BLaER1 treated with 17β-estradiol and CSF1 and Interleukin-3, amounts not matched to agents 10 nM and 100 nM (cell line): ENCODE measurements around the gene CTSO.

Source experiments
- H3K27ac ChIP-seq, 11 experiments: shearing (Covaris generic); formaldehyde crosslinking; 2 replicates each; pipeline ENCODE4 v1.8.1; 2022
- H3K27me3 ChIP-seq, 11 experiments: shearing (Covaris generic); formaldehyde crosslinking; 2 replicates each; pipeline ENCODE4 v1.8.1; 2022
- H3K36me3 ChIP-seq, 11 experiments: shearing (Covaris generic); formaldehyde crosslinking; 2 replicates each; pipeline ENCODE4 v1.8.1; 2022
- H3K4me1 ChIP-seq, 10 experiments: shearing (Covaris generic); formaldehyde crosslinking; 2 replicates each; pipeline ENCODE4 v1.8.1; 2022
- H3K4me2 ChIP-seq, 11 experiments: shearing (Covaris generic); formaldehyde crosslinking; 2 replicates each; pipeline ENCODE4 v1.8.1; 2022
- H3K4me3 ChIP-seq, 10 experiments: shearing (Covaris generic); formaldehyde crosslinking; 2 replicates each; pipeline ENCODE4 v1.8.1; 2022
- H3K9ac ChIP-seq, 11 experiments: shearing (Covaris generic); formaldehyde crosslinking; 2 replicates each; pipeline ENCODE4 v1.8.1; 2022
- H3K9me3 ChIP-seq, 11 experiments: shearing (Covaris generic); formaldehyde crosslinking; replicated peaks in 1 of 11; 2 replicates each; pipeline ENCODE4 v1.8.1; 2022
- H4K20me1 ChIP-seq, 11 experiments: shearing (Covaris generic); formaldehyde crosslinking; 2 replicates each; pipeline ENCODE4 v1.8.1; 2022
- Cebpa-rat ChIP-seq, 11 experiments: shearing (Covaris generic); IDR thresholded peaks; 2 replicates each; pipeline ENCODE4 v1.8.1; 2022

Gene CTSO

GRCh38 chr4:155889031-155889793 is 64.5 kb downstream of the CTSO start:
- peak overlapping the region in 2 of 11 experiments; percentile 7 to 21; a peak in 2 of 22 replicates for H3K4me2 ChIP-seq
- no peaks in the 10 kb centered on the region for H3K27me3 ChIP-seq
- no peak overlapping the region for H3K4me3 ChIP-seq
- H3K36me3 ChIP-seq = no peaks in the 10 kb centered on the region
- H4K20me1 ChIP-seq = no peaks in the 10 kb centered on the region
- no peak overlapping the region for H3K9ac ChIP-seq
- peak overlapping the region in 3 of 11 experiments; percentile 4 to 57 (median 40); a peak in 4 of 22 replicates for H3K27ac ChIP-seq
- H3K9me3 ChIP-seq = peaks cover 0 to 19% (median 0%) of the 10 kb centered on the region in 11 experiments; a peak in 3 of 22 replicates
- H3K4me1 ChIP-seq = 0 out of 20 replicates have a peak, but pooled peaks cover 0 to 9% (median 0%) of the 10 kb centered on the region in 10 experiments
- TF ChIP-seq Cebpa-rat (IDR thresholded peaks at IDR 0.05) = no peak

GRCh38 chr4:155887847-155888570 is 65.7 kb downstream of the CTSO start:
- H3K27ac ChIP-seq = peak overlapping the region in 1 of 11 experiments; percentile 57; a peak in 2 of 22 replicates
- H4K20me1 ChIP-seq = no peaks in the 10 kb centered on the region
- H3K9ac ChIP-seq = no peak overlapping the region
- H3K4me3 ChIP-seq = no peak overlapping the region
- no peaks in the 10 kb centered on the region for H3K27me3 ChIP-seq
- no peak overlapping the region for H3K4me2 ChIP-seq
- peaks cover 0 to 19% (median 0%) of the 10 kb centered on the region in 11 experiments; a peak in 3 of 22 replicates for H3K9me3 ChIP-seq
- H3K36me3 ChIP-seq = no peaks in the 10 kb centered on the region
- no peak for TF ChIP-seq Cebpa-rat (IDR thresholded peaks at IDR 0.05)
- 0 out of 20 replicates have a peak, but pooled peaks cover 0 to 9% (median 0%) of the 10 kb centered on the region in 10 experiments for H3K4me1 ChIP-seq

- Histone ChIP-seq H3K4me3 (no peak overlapping the region), H3K4me1 (0 out of 20 replicates have a peak, but pooled peaks cover 0 to 9% (median 0%) of the 10 kb centered on the region in 10 experiments), H3K36me3 (no peaks in the 10 kb centered on the region), H3K27me3 (no peaks in the 10 kb centered on the region), H4K20me1 (no peaks in the 10 kb centered on the region), H3K9me3 (peaks cover 0 to 17% (median 0%) of the 10 kb centered on the region in 11 experiments; a peak in 3 of 22 replicates), H3K27ac (no peak overlapping the region), H3K9ac (no peak overlapping the region), H3K4me2 (no peak overlapping the region)
- TF ChIP-seq Cebpa-rat (IDR thresholded peaks at IDR 0.05) = no peak
Measured at GRCh38 chr4:155887045-155887444, 66.6 kb downstream of the CTSO start.

- no peak overlapping the region for H3K4me3 ChIP-seq
- no peak overlapping the region for H3K4me2 ChIP-seq
- no peak for TF ChIP-seq Cebpa-rat (IDR thresholded peaks at IDR 0.05)
- no peaks in the 10 kb centered on the region for H3K36me3 ChIP-seq
- H3K9me3 ChIP-seq = peaks cover 0 to 3% (median 0%) of the 10 kb centered on the region in 11 experiments; a peak in 2 of 22 replicates
- H3K4me1 ChIP-seq = 0 out of 20 replicates have a peak, but pooled peaks cover 0 to 8% (median 0%) of the 10 kb centered on the region in 10 experiments
- no peaks in the 10 kb centered on the region for H4K20me1 ChIP-seq
- no peaks in the 10 kb centered on the region for H3K27me3 ChIP-seq
- H3K9ac ChIP-seq = no peak overlapping the region
- H3K27ac ChIP-seq = no peak overlapping the region
Measured at GRCh38 chr4:155885666-155886065, 68.0 kb downstream of the CTSO start.

GRCh38 chr4:155883895-155884294 is 69.8 kb downstream of the CTSO start:
- Histone ChIP-seq H3K4me3 (no peak overlapping the region), H3K27me3 (no peaks in the 10 kb centered on the region), H4K20me1 (no peaks in the 10 kb centered on the region), H3K4me1 (no peaks in the 10 kb centered on the region), H3K9me3 (no peaks in the 10 kb centered on the region), H3K9ac (no peak overlapping the region), H3K27ac (no peak overlapping the region), H3K4me2 (no peak overlapping the region), H3K36me3 (no peaks in the 10 kb centered on the region)
- TF ChIP-seq Cebpa-rat (IDR thresholded peaks at IDR 0.05) = no peak

DNA sequence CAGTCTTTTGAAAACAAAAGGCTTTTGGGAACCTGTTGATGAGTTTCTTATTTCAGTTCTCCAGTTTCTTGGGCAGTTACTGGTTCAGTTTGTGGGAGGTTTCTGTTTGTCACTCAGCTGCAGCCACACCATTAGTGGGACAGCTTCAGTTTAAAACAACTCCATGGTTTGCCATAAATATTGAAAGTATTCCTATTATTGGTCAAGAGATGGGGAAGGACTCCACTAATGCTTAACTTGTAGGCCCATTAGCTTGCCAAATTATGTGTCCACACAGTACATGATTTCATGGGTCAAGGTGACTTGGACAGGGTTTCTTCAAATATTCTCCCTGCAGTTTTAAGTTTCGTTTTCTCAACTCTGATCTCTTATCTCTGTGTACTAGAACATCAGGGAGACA is 72.1 kb downstream of the CTSO start:
- Histone ChIP-seq H3K4me3 (no peak overlapping the region), H3K36me3 (no peaks in the 10 kb centered on the region), H4K20me1 (no peaks in the 10 kb centered on the region), H3K4me2 (no peak overlapping the region), H3K9ac (no peak overlapping the region), H3K27me3 (no peaks in the 10 kb centered on the region), H3K27ac (no peak overlapping the region), H3K9me3 (no peaks in the 10 kb centered on the region), H3K4me1 (no peaks in the 10 kb centered on the region)
- no peak for TF ChIP-seq Cebpa-rat (IDR thresholded peaks at IDR 0.05)

- Histone ChIP-seq H3K27me3 (no peaks in the 10 kb centered on the region), H3K4me1 (no peaks in the 10 kb centered on the region), H4K20me1 (no peaks in the 10 kb centered on the region), H3K4me3 (no peak overlapping the region), H3K9me3 (no peaks in the 10 kb centered on the region), H3K27ac (no peak overlapping the region), H3K36me3 (no peaks in the 10 kb centered on the region), H3K4me2 (no peak overlapping the region), H3K9ac (no peak overlapping the region)
- no peak for TF ChIP-seq Cebpa-rat (IDR thresholded peaks at IDR 0.05)
Measured at GRCh38 chr4:155879767-155880166, 73.9 kb downstream of the CTSO start.

- no peaks in the 10 kb centered on the region for H3K27me3 ChIP-seq
- H4K20me1 ChIP-seq = no peaks in the 10 kb centered on the region
- no peaks in the 10 kb centered on the region for H3K9me3 ChIP-seq
- H3K27ac ChIP-seq = no peak overlapping the region
- H3K4me3 ChIP-seq = no peak overlapping the region
- no peaks in the 10 kb centered on the region for H3K36me3 ChIP-seq
- no peak for TF ChIP-seq Cebpa-rat (IDR thresholded peaks at IDR 0.05)
- H3K9ac ChIP-seq = no peak overlapping the region
- H3K4me1 ChIP-seq = no peaks in the 10 kb centered on the region
- H3K4me2 ChIP-seq = no peak overlapping the region
Measured at GRCh38 chr4:155878611-155879010, 75.1 kb downstream of the CTSO start.

DNA sequence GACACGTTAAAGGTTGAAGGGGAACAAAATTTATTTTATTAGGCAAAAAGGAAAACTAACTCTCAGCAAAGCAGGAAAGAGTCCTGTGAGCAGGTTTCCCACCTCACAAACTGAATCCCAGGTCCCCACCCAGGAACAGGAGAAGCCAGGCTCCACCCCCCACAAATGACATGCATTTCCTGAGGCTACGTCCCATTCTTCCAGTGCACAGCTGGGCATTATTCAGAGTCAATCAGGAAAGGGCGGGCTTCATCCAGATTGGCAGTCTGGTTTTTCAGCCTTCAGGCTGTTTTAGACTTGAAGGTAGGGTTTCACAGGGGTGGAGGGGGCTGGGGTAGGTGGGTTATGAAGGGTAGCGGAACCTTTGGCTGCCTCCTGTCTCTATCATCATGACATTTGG is 75.7 kb downstream of the CTSO start:
- no peaks in the 10 kb centered on the region for H4K20me1 ChIP-seq

More for the DNA sequence above, 75.7 kb downstream of the CTSO start:
- no peak overlapping the region for H3K4me2 ChIP-seq
- H3K9ac ChIP-seq = no peak overlapping the region
- H3K4me1 ChIP-seq = no peaks in the 10 kb centered on the region
- no peak for TF ChIP-seq Cebpa-rat (IDR thresholded peaks at IDR 0.05)
- H3K36me3 ChIP-seq = no peaks in the 10 kb centered on the region
- no peak overlapping the region for H3K27ac ChIP-seq
- no peaks in the 10 kb centered on the region for H3K27me3 ChIP-seq
- H3K4me3 ChIP-seq = no peak overlapping the region
- H3K9me3 ChIP-seq = no peaks in the 10 kb centered on the region
